Measurements from ENCODE around the gene DOK4. TPM values are rescaled to one million over a fixed set of nuclear protein-coding genes. Genes with fewer than 3 reads are reported as not detected.

DOK4 gene
- total RNA-seq, 1 donor from 2014 or later, result 19.4 TPM

DNA sequence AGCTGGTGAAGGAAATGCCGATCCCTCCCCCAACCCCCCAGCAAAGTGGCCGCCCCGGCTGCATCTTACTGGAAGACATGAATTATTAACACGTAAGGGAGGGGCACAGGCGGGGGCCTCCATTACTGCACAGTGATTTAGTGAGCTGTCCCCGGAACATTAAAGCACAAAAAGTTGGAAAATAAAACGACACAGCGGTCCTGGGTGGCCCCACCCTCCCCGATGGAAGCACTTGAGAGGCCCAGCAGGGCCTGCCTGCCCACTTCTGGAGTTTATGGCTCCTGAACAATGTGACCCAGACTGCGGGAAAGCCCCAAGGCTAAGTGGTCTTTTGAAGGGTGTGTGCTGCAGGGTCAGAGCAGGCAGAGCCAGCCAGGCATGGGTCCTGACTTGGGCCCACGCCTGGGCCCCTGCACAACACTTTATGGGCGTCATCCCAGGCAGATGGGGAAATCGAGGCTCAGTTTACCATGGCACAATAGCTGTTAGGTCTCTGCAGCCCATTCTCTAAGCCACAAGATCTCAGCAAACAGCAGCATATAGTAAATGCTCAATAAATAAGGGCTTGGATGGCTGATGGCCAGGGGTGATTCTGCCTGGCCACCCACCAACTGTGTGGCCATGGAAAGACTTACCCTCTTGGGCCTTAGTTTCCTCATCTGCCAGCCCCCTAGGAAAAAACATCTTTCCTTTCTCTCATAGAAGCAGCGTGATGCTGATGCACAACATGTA lies 27.2 kb upstream of the DOK4 start:
- Histone ChIP-seq H3K27ac (peak overlapping the region; percentile 71), H3K27me3 (no peaks in the 10 kb centered on the region), H3K9me3 (no peaks in the 10 kb centered on the region), H3K36me3 (peaks cover 0 to 12% of the 10 kb centered on the region in 2 donors), H3K4me3 (no peak overlapping the region), H3K4me1 (peaks cover 30% of the 10 kb centered on the region)
- no peak for DNase-seq (ENCODE audit: extremely low spot score in 2 of 2)
- intact Hi-C loops (cut with DNase I), result loop anchor here (10.0 kb wide), 1 partner anchor 89 kb away; no protein-coding TSS in a partner anchor
- TF ChIP-seq, protein P1, sequence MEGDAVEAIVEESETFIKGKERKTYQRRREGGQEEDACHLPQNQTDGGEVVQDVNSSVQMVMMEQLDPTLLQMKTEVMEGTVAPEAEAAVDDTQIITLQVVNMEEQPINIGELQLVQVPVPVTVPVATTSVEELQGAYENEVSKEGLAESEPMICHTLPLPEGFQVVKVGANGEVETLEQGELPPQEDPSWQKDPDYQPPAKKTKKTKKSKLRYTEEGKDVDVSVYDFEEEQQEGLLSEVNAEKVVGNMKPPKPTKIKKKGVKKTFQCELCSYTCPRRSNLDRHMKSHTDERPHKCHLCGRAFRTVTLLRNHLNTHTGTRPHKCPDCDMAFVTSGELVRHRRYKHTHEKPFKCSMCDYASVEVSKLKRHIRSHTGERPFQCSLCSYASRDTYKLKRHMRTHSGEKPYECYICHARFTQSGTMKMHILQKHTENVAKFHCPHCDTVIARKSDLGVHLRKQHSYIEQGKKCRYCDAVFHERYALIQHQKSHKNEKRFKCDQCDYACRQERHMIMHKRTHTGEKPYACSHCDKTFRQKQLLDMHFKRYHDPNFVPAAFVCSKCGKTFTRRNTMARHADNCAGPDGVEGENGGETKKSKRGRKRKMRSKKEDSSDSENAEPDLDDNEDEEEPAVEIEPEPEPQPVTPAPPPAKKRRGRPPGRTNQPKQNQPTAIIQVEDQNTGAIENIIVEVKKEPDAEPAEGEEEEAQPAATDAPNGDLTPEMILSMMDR (IDR thresholded peaks at IDR 0.05), result no peak
- peak in 1 of 2 donors; percentile 60 for TF ChIP-seq POLR2AphosphoS5 (IDR thresholded peaks at IDR 0.05; ENCODE audit: insufficient read depth in 1 of 2, low read depth in 1 of 2)
- TF ChIP-seq POLR2A (IDR thresholded peaks at IDR 0.05), result no peak

DNA sequence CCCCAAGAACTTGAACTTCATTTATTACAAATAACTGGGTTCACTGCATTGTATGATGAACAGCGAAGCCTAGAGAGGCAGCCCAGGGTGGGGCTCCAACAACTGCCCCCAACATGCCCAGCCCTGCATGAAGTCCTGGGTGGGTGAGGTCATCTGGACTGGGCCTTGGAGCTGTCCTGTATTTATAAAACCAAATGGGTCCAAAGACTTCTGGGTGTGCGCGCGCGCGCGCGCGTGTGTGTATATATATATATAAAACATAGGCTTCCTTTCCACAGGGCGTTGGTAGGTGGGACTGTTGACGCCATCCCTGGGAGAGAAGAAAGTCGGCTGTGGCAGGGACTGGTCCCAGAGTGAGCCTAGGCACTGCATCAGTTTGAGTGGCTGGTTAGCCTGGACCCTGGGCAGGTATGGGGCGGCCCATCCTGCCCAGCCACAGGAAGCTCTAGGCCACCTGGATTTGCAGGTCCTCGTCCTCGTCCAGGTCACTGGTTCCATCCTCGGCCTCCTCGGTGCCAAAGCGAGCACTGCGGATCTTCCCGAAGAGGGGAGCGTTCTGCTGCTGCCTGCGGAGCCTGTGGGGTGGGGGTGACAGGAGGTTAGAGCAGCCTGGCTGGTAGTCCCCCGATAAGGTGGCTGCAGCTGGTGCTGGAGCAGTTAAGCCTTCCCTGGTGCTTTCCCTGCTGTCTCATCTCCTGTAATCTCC lies 26.2 kb upstream of the DOK4 start:
- no peaks in the 10 kb centered on the region for H3K27me3 ChIP-seq
- H3K4me1 ChIP-seq, result peaks cover 30% of the 10 kb centered on the region
- peaks cover 0 to 2% of the 10 kb centered on the region in 2 donors for H3K36me3 ChIP-seq
- H3K9me3 ChIP-seq, result no peaks in the 10 kb centered on the region
- intact Hi-C loops (cut with DNase I), result loop anchor here (10.0 kb wide), 1 partner anchor 88 kb away; no protein-coding TSS in a partner anchor
- H3K4me3 ChIP-seq, result no peak overlapping the region
- no peak for TF ChIP-seq POLR2A (IDR thresholded peaks at IDR 0.05)
- TF ChIP-seq POLR2AphosphoS5 (IDR thresholded peaks at IDR 0.05; ENCODE audit: insufficient read depth in 1 of 2, low read depth in 1 of 2), result no peak
- TF ChIP-seq, protein P1 (IDR thresholded peaks at IDR 0.05), result no peak
- H3K27ac ChIP-seq, result peak overlapping the region; percentile 71
- DNase-seq (ENCODE audit: extremely low spot score in 2 of 2), result no peak

DNA sequence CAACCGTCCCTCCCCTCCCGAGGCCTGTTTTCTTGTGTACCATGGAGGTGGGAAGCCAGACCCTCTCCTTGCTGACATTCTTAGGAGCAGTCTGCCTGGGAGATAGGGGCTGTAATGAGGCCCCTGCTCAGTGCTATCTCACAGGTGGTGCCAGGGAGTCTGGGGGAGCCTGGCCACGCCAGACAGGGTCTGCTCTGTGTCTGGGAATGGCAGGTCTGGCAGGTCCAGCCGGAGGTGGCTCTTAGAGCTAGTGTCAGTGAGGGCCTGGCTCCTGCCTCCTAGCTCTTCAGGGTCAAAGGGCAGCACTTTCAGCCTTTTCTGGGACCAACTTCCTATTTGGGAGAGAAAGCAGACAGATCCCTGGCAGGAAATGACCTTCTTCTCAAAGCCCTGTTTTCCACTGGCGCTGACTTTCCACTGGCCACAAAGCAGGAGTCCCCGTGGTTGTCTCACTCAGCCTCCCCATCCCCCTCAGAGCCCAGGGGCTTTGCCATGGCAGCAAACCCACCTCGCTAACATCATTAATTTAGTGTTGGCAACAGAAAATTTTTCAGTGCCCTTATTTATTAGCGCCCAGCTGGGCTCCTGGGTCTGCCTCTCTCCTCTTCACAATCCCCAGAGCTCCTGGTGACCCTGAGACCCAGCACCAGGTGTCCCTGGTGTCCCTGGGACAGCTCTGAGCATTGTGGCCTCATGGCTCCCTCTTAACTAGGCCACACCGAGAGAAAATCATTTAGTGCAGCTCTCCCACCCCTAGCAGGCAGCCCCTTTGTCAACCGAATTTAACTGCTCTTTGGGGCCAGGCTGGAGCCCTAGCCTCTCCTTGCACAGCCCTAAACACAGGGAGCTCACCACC lies 24.0 kb upstream of the DOK4 start:
- Histone ChIP-seq H3K9me3 (no peaks in the 10 kb centered on the region), H3K4me3 (no peak overlapping the region), H3K27me3 (no peaks in the 10 kb centered on the region), H3K27ac (no peak overlapping the region), H3K36me3 (no peaks in the 10 kb centered on the region), H3K4me1 (peaks cover 29% of the 10 kb centered on the region)
- intact Hi-C loops (cut with DNase I), result loop anchor here (10.0 kb wide), 1 partner anchor 85 kb away; no protein-coding TSS in a partner anchor
- DNase-seq (ENCODE audit: extremely low spot score in 2 of 2), result no peak
- TF ChIP-seq POLR2A (IDR thresholded peaks at IDR 0.05), result no peak
- no peak for TF ChIP-seq POLR2AphosphoS5 (IDR thresholded peaks at IDR 0.05; ENCODE audit: insufficient read depth in 1 of 2, low read depth in 1 of 2)
- TF ChIP-seq, protein P1 (IDR thresholded peaks at IDR 0.05), result no peak

DNA sequence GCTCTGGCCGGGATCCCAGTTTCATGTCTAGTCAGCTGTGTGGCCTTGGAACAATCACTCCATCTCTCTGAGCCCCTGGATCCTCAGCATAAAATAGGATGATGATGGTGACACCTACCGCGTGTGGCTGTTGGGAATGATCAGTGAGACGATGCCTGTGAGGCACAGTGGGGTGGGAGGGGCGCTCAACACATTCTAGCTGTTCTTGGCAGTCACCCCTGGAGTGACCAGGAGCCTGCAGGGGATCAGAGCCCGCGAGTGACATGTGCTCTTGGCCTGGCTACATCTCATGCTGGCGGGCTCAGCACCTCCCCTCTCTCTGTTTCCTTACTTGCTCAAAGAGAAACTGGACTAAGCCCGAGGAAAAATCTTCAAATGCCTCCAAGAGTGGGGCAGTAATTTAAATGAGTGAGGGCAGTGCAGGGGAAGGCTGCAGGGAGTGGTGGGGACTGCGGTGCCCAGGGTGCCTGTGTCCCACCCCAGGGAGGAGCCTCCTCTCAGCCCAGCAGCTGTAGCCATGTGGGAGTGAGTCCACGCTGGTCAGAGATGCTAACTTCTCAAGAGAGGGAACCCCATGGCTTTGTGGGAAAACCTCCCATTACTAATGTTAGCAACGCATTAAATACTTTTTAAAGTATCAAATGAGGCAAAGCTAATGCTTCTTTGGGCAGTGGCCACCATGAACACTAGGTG lies 23.1 kb upstream of the DOK4 start:
- no peak for DNase-seq (ENCODE audit: extremely low spot score in 2 of 2)
- H3K27ac ChIP-seq, result no peak overlapping the region
- H3K36me3 ChIP-seq, result no peaks in the 10 kb centered on the region
- no peaks in the 10 kb centered on the region for H3K9me3 ChIP-seq
- no peaks in the 10 kb centered on the region for H3K27me3 ChIP-seq
- peaks cover 20% of the 10 kb centered on the region for H3K4me1 ChIP-seq
- intact Hi-C loops (cut with DNase I), result no loop called here
- H3K4me3 ChIP-seq, result no peak overlapping the region
- no peak for TF ChIP-seq POLR2A (IDR thresholded peaks at IDR 0.05)

DNA sequence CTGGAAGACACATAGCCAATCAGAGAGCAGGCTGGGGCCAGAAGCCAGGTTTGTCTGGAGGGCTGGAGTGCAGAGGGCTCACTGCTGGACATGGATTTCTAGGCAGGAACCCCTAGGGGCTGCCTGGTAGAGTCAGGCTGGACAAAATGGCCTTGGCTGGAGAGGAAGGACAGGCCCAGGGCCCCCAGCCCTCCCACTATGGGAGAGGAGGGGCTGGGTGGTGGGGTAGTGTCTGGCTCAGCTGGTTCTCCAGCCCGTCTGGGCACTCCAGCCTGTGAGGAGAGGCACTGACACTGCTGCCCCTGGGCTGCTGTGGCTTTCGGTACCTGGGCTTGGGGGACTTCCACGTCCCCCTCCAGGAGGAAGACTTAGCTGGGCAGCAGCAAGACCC lies 21.7 kb upstream of the DOK4 start:
- TF ChIP-seq, protein P1 (IDR thresholded peaks at IDR 0.05), result no peak
- no peak for TF ChIP-seq POLR2AphosphoS5 (IDR thresholded peaks at IDR 0.05; ENCODE audit: insufficient read depth in 1 of 2, low read depth in 1 of 2)
- TF ChIP-seq POLR2A (IDR thresholded peaks at IDR 0.05), result no peak
- intact Hi-C loops (cut with DNase I), result no loop called here
- no peak for DNase-seq (ENCODE audit: extremely low spot score in 2 of 2)
- Histone ChIP-seq H3K36me3 (no peaks in the 10 kb centered on the region), H3K4me3 (no peak overlapping the region), H3K27me3 (no peaks in the 10 kb centered on the region), H3K9me3 (no peaks in the 10 kb centered on the region), H3K27ac (no peak overlapping the region), H3K4me1 (peaks cover 7% of the 10 kb centered on the region)

Data from vagina (tissue), 2 donors.